Effector memory CD4-positive, alpha-beta T cell (primary cell): Measurements from ENCODE around the gene TCN2.

Experiments used
- DNase-seq, 3 donors: peaks; one replicate each; pipeline ENCODE4 v3.0.0-alpha.2; 2020
- H3K27ac ChIP-seq: 2 replicates; pipeline ENCODE4 v1.7.0; 2013; ENCODE audit warnings: mild to moderate bottlenecking, low read length, moderate library complexity; ENCODE audit not compliant: insufficient read depth, poor library complexity, severe bottlenecking
- H3K27me3 ChIP-seq: replicated peaks from 2 replicates; pipeline ENCODE4 v1.7.0; 2013; ENCODE audit warnings: mild to moderate bottlenecking, low read length; ENCODE audit not compliant: insufficient read depth, control insufficient read depth, poor library complexity, severe bottlenecking
- H3K36me3 ChIP-seq: 2 replicates; pipeline ENCODE4 v1.7.0; 2013; ENCODE audit warnings: mild to moderate bottlenecking, low read length, moderate library complexity; ENCODE audit not compliant: control insufficient read depth, insufficient read depth
- H3K4me1 ChIP-seq: 2 replicates; pipeline ENCODE4 v1.7.0; 2013; ENCODE audit warnings: low read length, mild to moderate bottlenecking; ENCODE audit not compliant: control insufficient read depth, insufficient read depth, poor library complexity, severe bottlenecking
- H3K4me3 ChIP-seq: 2 replicates; pipeline ENCODE4 v1.7.0; 2013; ENCODE audit warnings: low read length, low read depth, mild to moderate bottlenecking; ENCODE audit not compliant: insufficient read depth, poor library complexity, severe bottlenecking
- H3K9me3 ChIP-seq: 2 replicates; pipeline ENCODE4 v1.7.0; 2013; ENCODE audit warnings: mild to moderate bottlenecking, low read length, moderate library complexity; ENCODE audit not compliant: control insufficient read depth

The TCN2 gene

GRCh38 chr22:30596199-30596598, 10.8 kb upstream of the TCN2 start:
- no peak overlapping the region for H3K4me3 ChIP-seq
- H3K36me3 ChIP-seq, result no peaks in the 10 kb centered on the region
- no peak for DNase-seq
- peaks cover 4% of the 10 kb centered on the region for H3K4me1 ChIP-seq
- H3K27ac ChIP-seq, result no peak overlapping the region
- H3K9me3 ChIP-seq, result no peaks in the 10 kb centered on the region
- peaks cover 6% of the 10 kb centered on the region for H3K27me3 ChIP-seq

- Histone ChIP-seq H3K4me1 (no peaks in the 10 kb centered on the region), H3K27ac (no peak overlapping the region)
These were observed 10.1 kb upstream of the TCN2 start for GRCh38 chr22:30596886-30597285.

GRCh38 chr22:30598986-30599385, 8.0 kb upstream of the TCN2 start:
- Histone ChIP-seq H3K36me3 (no peaks in the 10 kb centered on the region), H3K4me3 (no peak overlapping the region), H3K9me3 (no peaks in the 10 kb centered on the region), H3K27ac (no peak overlapping the region), H3K27me3 (no peaks in the 10 kb centered on the region), H3K4me1 (no peaks in the 10 kb centered on the region)
- DNase-seq, result no peak

More at GRCh38 chr22:30596886-30597285, 10.1 kb upstream of the TCN2 start:
- Histone ChIP-seq H3K4me3 (no peak overlapping the region), H3K9me3 (no peaks in the 10 kb centered on the region), H3K27me3 (peaks cover 6% of the 10 kb centered on the region), H3K36me3 (no peaks in the 10 kb centered on the region)
- no peak for DNase-seq

GRCh38 chr22:30600921-30601320, 6.1 kb upstream of the TCN2 start:
- no peak for DNase-seq
- no peaks in the 10 kb centered on the region for H3K27me3 ChIP-seq
- no peak overlapping the region for H3K4me3 ChIP-seq
- no peaks in the 10 kb centered on the region for H3K9me3 ChIP-seq
- no peaks in the 10 kb centered on the region for H3K4me1 ChIP-seq
- no peaks in the 10 kb centered on the region for H3K36me3 ChIP-seq
- no peak overlapping the region for H3K27ac ChIP-seq

- Histone ChIP-seq H3K27me3 (no peaks in the 10 kb centered on the region), H3K27ac (no peak overlapping the region), H3K9me3 (no peaks in the 10 kb centered on the region), H3K4me1 (peaks cover 3% of the 10 kb centered on the region), H3K36me3 (no peaks in the 10 kb centered on the region), H3K4me3 (no peak overlapping the region)
- no peak for DNase-seq
These were observed 5.5 kb upstream of the TCN2 start for GRCh38 chr22:30601464-30601863.

GRCh38 chr22:30602049-30602448, 4.9 kb upstream of the TCN2 start:
- no peak for DNase-seq
- H3K4me1 ChIP-seq, result peaks cover 9% of the 10 kb centered on the region
- H3K4me3 ChIP-seq, result no peak overlapping the region
- no peaks in the 10 kb centered on the region for H3K36me3 ChIP-seq
- no peaks in the 10 kb centered on the region for H3K9me3 ChIP-seq
- H3K27ac ChIP-seq, result no peak overlapping the region
- H3K27me3 ChIP-seq, result no peaks in the 10 kb centered on the region

GRCh38 chr22:30603801-30604200, 3.2 kb upstream of the TCN2 start:
- peaks cover 10% of the 10 kb centered on the region for H3K4me1 ChIP-seq
- no peak overlapping the region for H3K27ac ChIP-seq
- no peak overlapping the region for H3K4me3 ChIP-seq
- no peaks in the 10 kb centered on the region for H3K9me3 ChIP-seq
- H3K36me3 ChIP-seq, result no peaks in the 10 kb centered on the region
- H3K27me3 ChIP-seq, result no peaks in the 10 kb centered on the region
- DNase-seq, result no peak

GRCh38 chr22:30604723-30605122, 2.3 kb upstream of the TCN2 start:
- Histone ChIP-seq H3K4me3 (no peak overlapping the region), H3K4me1 (peaks cover 10% of the 10 kb centered on the region), H3K27ac (no peak overlapping the region), H3K27me3 (no peaks in the 10 kb centered on the region), H3K9me3 (no peaks in the 10 kb centered on the region), H3K36me3 (no peaks in the 10 kb centered on the region)
- DNase-seq, result no peak

GRCh38 chr22:30605449-30606110, 1.4 kb upstream of the TCN2 start:
- H3K27me3 ChIP-seq, result no peaks in the 10 kb centered on the region
- no peaks in the 10 kb centered on the region for H3K9me3 ChIP-seq
- no peak overlapping the region for H3K4me3 ChIP-seq
- DNase-seq, result peak in 1 of 3 donors; percentile 2
- H3K27ac ChIP-seq, result no peak overlapping the region
- H3K36me3 ChIP-seq, result no peaks in the 10 kb centered on the region
- peaks cover 10% of the 10 kb centered on the region for H3K4me1 ChIP-seq

- Histone ChIP-seq H3K27ac (no peak overlapping the region), H3K4me3 (peak overlapping the region; percentile 50)
These were observed 441 bp downstream of the TCN2 start for GRCh38 chr22:30607300-30607930.

More at GRCh38 chr22:30607300-30607930, 441 bp downstream of the TCN2 start:
- no peaks in the 10 kb centered on the region for H3K36me3 ChIP-seq
- no peaks in the 10 kb centered on the region for H3K27me3 ChIP-seq
- no peaks in the 10 kb centered on the region for H3K9me3 ChIP-seq
- H3K4me1 ChIP-seq, result peaks cover 10% of the 10 kb centered on the region
- DNase-seq, result peak in 1 of 3 donors; percentile 1
